Subcutaneous abdominal adipose tissue (tissue), 5 donors: ENCODE measurements around the gene HOXA3.

Experiments used
- H3K27ac ChIP-seq: one replicate; pipeline ENCODE4 v1.7.0; 2013; ENCODE audit warnings: low read depth, mild to moderate bottlenecking, inconsistent platforms, low read length, moderate library complexity
- H3K27me3 ChIP-seq, 5 donors: one replicate each; pipeline ENCODE4 v1.7.0; 2013; ENCODE audit warnings: low read length in 5 of 5, inconsistent platforms in 1 of 5; ENCODE audit not compliant: control insufficient read depth in 5 of 5, insufficient read depth in 4 of 5
- H3K36me3 ChIP-seq, 5 donors: one replicate each; pipeline ENCODE4 v1.7.0; 2013; ENCODE audit warnings: low read length in 5 of 5; ENCODE audit not compliant: control insufficient read depth in 5 of 5, insufficient read depth in 5 of 5
- H3K4me1 ChIP-seq, 5 donors: one replicate each; pipeline ENCODE4 v1.7.0; 2013; ENCODE audit warnings: low read length in 5 of 5, mild to moderate bottlenecking in 3 of 5, moderate library complexity in 1 of 5; ENCODE audit not compliant: control insufficient read depth in 5 of 5, insufficient read depth in 5 of 5
- H3K4me3 ChIP-seq, 5 donors: one replicate each; pipeline ENCODE4 v1.7.0; 2013; ENCODE audit warnings: low read length in 5 of 5, low read depth in 1 of 5
- H3K9ac ChIP-seq, 5 donors: one replicate each; pipeline ENCODE4 v1.7.0; 2013; ENCODE audit warnings: low read length in 5 of 5, mild to moderate bottlenecking in 4 of 5, moderate library complexity in 3 of 5
- H3K9me3 ChIP-seq, 5 donors: one replicate each; pipeline ENCODE4 v1.7.0; 2013; ENCODE audit warnings: low read length in 5 of 5; ENCODE audit not compliant: control insufficient read depth in 5 of 5
- donor health status: healthy.
- donor health status: healthy.
- donor health status: healthy.
- donor health status: healthy.
- donor health status: healthy.

Gene HOXA3

GRCh38 chr7:27151931-27152815 is at the start of gene HOXA3:
HOXA3 (minus strand) TSS chr7:27152583; CDS start chr7:27110640, 41,943 bp downstream.
- Histone ChIP-seq H3K4me3 (peak within 1 kb of the TSS; percentile 77 to 95 (median 90)), H3K4me1 (peaks cover 10 to 86% (median 84%) of the 10 kb centered on the region in 5 donors), H3K36me3 (no peaks in the 10 kb centered on the region), H3K9ac (peak within 1 kb of the TSS; percentile 65 to 95 (median 86)), H3K27me3 (peaks cover 0 to 23% (median 0%) of the 10 kb centered on the region in 5 donors), H3K9me3 (no peaks in the 10 kb centered on the region), H3K27ac (peak within 1 kb of the TSS; percentile 95)

GRCh38 chr7:27201580-27202017 is 49.2 kb upstream of the HOXA3 start:
- H3K4me3 ChIP-seq, result peak overlapping the region; percentile 12 to 60 (median 45)
- H3K36me3 ChIP-seq, result no peaks in the 10 kb centered on the region
- peaks cover 76 to 90% (median 80%) of the 10 kb centered on the region in 5 donors for H3K27me3 ChIP-seq
- H3K9ac ChIP-seq, result no peak overlapping the region
- H3K9me3 ChIP-seq, result peaks cover 0 to 2% (median 0%) of the 10 kb centered on the region in 5 donors
- no peak overlapping the region for H3K27ac ChIP-seq
- H3K4me1 ChIP-seq, result peaks cover 0 to 53% (median 45%) of the 10 kb centered on the region in 5 donors

GRCh38 chr7:27200761-27201579 is 48.6 kb upstream of the HOXA3 start:
- peaks cover 0 to 2% (median 0%) of the 10 kb centered on the region in 5 donors for H3K9me3 ChIP-seq
- H3K4me3 ChIP-seq, result peak overlapping the region; percentile 45 to 60 (median 55)
- no peak overlapping the region for H3K27ac ChIP-seq
- H3K9ac ChIP-seq, result no peak overlapping the region
- peaks cover 2 to 56% (median 47%) of the 10 kb centered on the region in 5 donors for H3K4me1 ChIP-seq
- H3K36me3 ChIP-seq, result no peaks in the 10 kb centered on the region
- peaks cover 73 to 88% (median 77%) of the 10 kb centered on the region in 5 donors for H3K27me3 ChIP-seq

GRCh38 chr7:27199849-27200760 is 47.7 kb upstream of the HOXA3 start, which contains the start of gene HOXA13:
HOXA13 (minus strand) TSS chr7:27200091; CDS start chr7:27200077, 14 bp downstream.
- Histone ChIP-seq H3K27ac (no peak within 1 kb of the TSS), H3K9me3 (no peaks in the 10 kb centered on the region), H3K36me3 (no peaks in the 10 kb centered on the region), H3K4me1 (peaks cover 2 to 47% (median 40%) of the 10 kb centered on the region in 5 donors), H3K4me3 (peak within 1 kb of the TSS; percentile 43 to 60 (median 55)), H3K9ac (peak within 1 kb of the TSS in 1 of 5 donors; percentile 2), H3K27me3 (peaks cover 73 to 88% (median 74%) of the 10 kb centered on the region in 5 donors)

GRCh38 chr7:27198871-27199801 is 46.8 kb upstream of the HOXA3 start:
- Histone ChIP-seq H3K27ac (no peak overlapping the region), H3K4me1 (peaks cover 2 to 39% (median 33%) of the 10 kb centered on the region in 5 donors), H3K36me3 (no peaks in the 10 kb centered on the region), H3K9ac (peak overlapping the region in 1 of 5 donors; percentile 2), H3K4me3 (peak overlapping the region in 4 of 5 donors; percentile 34 to 60 (median 47)), H3K9me3 (no peaks in the 10 kb centered on the region), H3K27me3 (peaks cover 70 to 87% (median 72%) of the 10 kb centered on the region in 5 donors)

GRCh38 chr7:27198138-27198841 is 45.9 kb upstream of the HOXA3 start:
- H3K27ac ChIP-seq, result no peak overlapping the region
- peak overlapping the region in 2 of 5 donors; percentile 48 to 60 for H3K4me3 ChIP-seq
- no peak overlapping the region for H3K9ac ChIP-seq
- H3K36me3 ChIP-seq, result no peaks in the 10 kb centered on the region
- peaks cover 2 to 44% (median 36%) of the 10 kb centered on the region in 5 donors for H3K4me1 ChIP-seq
- H3K27me3 ChIP-seq, result peaks cover 67 to 86% (median 73%) of the 10 kb centered on the region in 5 donors
- H3K9me3 ChIP-seq, result no peaks in the 10 kb centered on the region

- H3K9ac ChIP-seq, result no peak overlapping the region
- H3K9me3 ChIP-seq, result no peaks in the 10 kb centered on the region
- peaks cover 58 to 82% (median 71%) of the 10 kb centered on the region in 5 donors for H3K27me3 ChIP-seq
- H3K27ac ChIP-seq, result no peak overlapping the region
- H3K36me3 ChIP-seq, result no peaks in the 10 kb centered on the region
- H3K4me3 ChIP-seq, result no peak overlapping the region
- peaks cover 2 to 53% (median 41%) of the 10 kb centered on the region in 5 donors for H3K4me1 ChIP-seq
Observed at GRCh38 chr7:27197137-27198042, 45.0 kb upstream of the HOXA3 start.
